Lower leg skin (tissue), 3 donors: Measurements from ENCODE around the gene A4GALT.
"Not testable (repeated sequence)": the region's sequence is repeated elsewhere in the genome, so short reads cannot be mapped to it uniquely, and the experiment has no call there.

Experiments used
- POLR2A ChIP-seq, 2 donors: fragments of 450-650 bp; IDR thresholded peaks; one replicate each; pipeline ENCODE4 v1.6.1; 2016 to 2017; ENCODE audit warnings: antibody characterized with exemption in 2 of 2, mild to moderate bottlenecking in 1 of 2, moderate library complexity in 1 of 2
- TF ChIP-seq, protein P1 (sequence below), 3 donors: fragments of 450-650 bp; IDR thresholded peaks; one replicate each; pipeline ENCODE4 v1.5.1; 2016; ENCODE audit warnings: antibody characterized with exemption in 3 of 3, mild to moderate bottlenecking in 3 of 3, moderate library complexity in 2 of 3

DNA sequence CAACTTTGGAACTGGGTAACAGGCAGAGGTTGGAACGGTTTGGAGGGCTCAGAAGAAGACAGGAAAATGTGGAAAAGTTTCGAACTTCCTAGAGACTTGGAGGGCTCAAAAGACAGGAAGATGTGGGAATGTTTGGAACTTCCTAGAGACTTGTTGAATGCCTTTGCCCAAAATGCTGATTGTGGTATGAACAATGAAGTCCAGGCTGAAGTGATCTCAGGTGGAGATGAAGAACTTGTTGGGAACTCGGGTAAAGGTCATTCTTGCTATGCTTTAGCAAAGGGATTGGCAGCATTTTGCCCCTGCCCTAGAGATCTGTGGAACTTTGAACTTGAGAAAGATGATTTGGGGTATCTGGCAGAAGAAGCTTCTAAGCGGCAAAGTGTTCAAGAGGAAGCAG lies 42.7 kb downstream of the A4GALT start:
- TF ChIP-seq, protein P1, sequence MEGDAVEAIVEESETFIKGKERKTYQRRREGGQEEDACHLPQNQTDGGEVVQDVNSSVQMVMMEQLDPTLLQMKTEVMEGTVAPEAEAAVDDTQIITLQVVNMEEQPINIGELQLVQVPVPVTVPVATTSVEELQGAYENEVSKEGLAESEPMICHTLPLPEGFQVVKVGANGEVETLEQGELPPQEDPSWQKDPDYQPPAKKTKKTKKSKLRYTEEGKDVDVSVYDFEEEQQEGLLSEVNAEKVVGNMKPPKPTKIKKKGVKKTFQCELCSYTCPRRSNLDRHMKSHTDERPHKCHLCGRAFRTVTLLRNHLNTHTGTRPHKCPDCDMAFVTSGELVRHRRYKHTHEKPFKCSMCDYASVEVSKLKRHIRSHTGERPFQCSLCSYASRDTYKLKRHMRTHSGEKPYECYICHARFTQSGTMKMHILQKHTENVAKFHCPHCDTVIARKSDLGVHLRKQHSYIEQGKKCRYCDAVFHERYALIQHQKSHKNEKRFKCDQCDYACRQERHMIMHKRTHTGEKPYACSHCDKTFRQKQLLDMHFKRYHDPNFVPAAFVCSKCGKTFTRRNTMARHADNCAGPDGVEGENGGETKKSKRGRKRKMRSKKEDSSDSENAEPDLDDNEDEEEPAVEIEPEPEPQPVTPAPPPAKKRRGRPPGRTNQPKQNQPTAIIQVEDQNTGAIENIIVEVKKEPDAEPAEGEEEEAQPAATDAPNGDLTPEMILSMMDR (IDR thresholded peaks at IDR 0.05) = not testable (repeated sequence)
- TF ChIP-seq POLR2A (IDR thresholded peaks at IDR 0.05) = not testable (repeated sequence)
